ENCODE measurements around the gene TOP2B. TPM values are rescaled to one million over a fixed set of nuclear protein-coding genes. Genes with fewer than 3 reads are reported as not detected.

The TOP2B gene
- total RNA-seq, result 10 to 100 TPM; 71.2 to 85.9 TPM

- H3K9me3 Mint-ChIP-seq, result no peaks in the 10 kb centered on the region
- peak; percentile 93 for ATAC-seq (replicated peaks)
- peak within 1 kb of the TSS; percentile 96 for H3K4me3 Mint-ChIP-seq
- H3K27ac Mint-ChIP-seq, result peak within 1 kb of the TSS; percentile 99
- H3K27me3 Mint-ChIP-seq, result no peaks in the 10 kb centered on the region
- peaks cover 22% of the 10 kb centered on the region for H3K4me1 Mint-ChIP-seq
- peaks cover 18% of the 10 kb centered on the region for H3K36me3 Mint-ChIP-seq (ENCODE audit: low read depth)
These were observed at the start of gene TOP2B for GRCh38 chr3:25664812-25665314. Gene TOP2B (minus strand): TSS chr3:25664907. CDS start chr3:25664297, 610 bp downstream.

- H3K4me3 Mint-ChIP-seq, result no peak overlapping the region
- no peaks in the 10 kb centered on the region for H3K9me3 Mint-ChIP-seq
- no peak for ATAC-seq (replicated peaks)
- H3K36me3 Mint-ChIP-seq (ENCODE audit: low read depth), result peaks cover 11% of the 10 kb centered on the region
- peaks cover 9% of the 10 kb centered on the region for H3K27me3 Mint-ChIP-seq
- H3K27ac Mint-ChIP-seq, result no peak overlapping the region
- H3K4me1 Mint-ChIP-seq, result no peaks in the 10 kb centered on the region
These were observed 48.8 kb upstream of the TOP2B start for GRCh38 chr3:25713341-25713985.

- H3K9me3 Mint-ChIP-seq, result no peaks in the 10 kb centered on the region
- H3K36me3 Mint-ChIP-seq (ENCODE audit: low read depth), result no peaks in the 10 kb centered on the region
- ATAC-seq (replicated peaks), result no peak
- H3K27me3 Mint-ChIP-seq, result peaks cover 23% of the 10 kb centered on the region
- H3K4me3 Mint-ChIP-seq, result no peak overlapping the region
- no peaks in the 10 kb centered on the region for H3K4me1 Mint-ChIP-seq
- no peak overlapping the region for H3K27ac Mint-ChIP-seq
These were observed 46.4 kb upstream of the TOP2B start for GRCh38 chr3:25711090-25711489.

GRCh38 chr3:25708036-25708435 lies 43.3 kb upstream of the TOP2B start:
- H3K27ac Mint-ChIP-seq, result no peak overlapping the region
- no peaks in the 10 kb centered on the region for H3K4me1 Mint-ChIP-seq
- no peaks in the 10 kb centered on the region for H3K9me3 Mint-ChIP-seq
- H3K27me3 Mint-ChIP-seq, result peaks cover 31% of the 10 kb centered on the region
- no peak for ATAC-seq (replicated peaks)
- H3K36me3 Mint-ChIP-seq (ENCODE audit: low read depth), result no peaks in the 10 kb centered on the region
- no peak overlapping the region for H3K4me3 Mint-ChIP-seq

GRCh38 chr3:25707268-25707926 lies 42.7 kb upstream of the TOP2B start:
- Mint-ChIP-seq H3K9me3 (no peaks in the 10 kb centered on the region), H3K27ac (no peak overlapping the region), H3K4me1 (no peaks in the 10 kb centered on the region), H3K27me3 (peaks cover 36% of the 10 kb centered on the region), H3K4me3 (no peak overlapping the region), H3K36me3 (ENCODE audit: low read depth) (no peaks in the 10 kb centered on the region)
- no peak for ATAC-seq (replicated peaks)

GRCh38 chr3:25706213-25706612 lies 41.5 kb upstream of the TOP2B start:
- peaks cover 39% of the 10 kb centered on the region for H3K27me3 Mint-ChIP-seq

GRCh38 chr3:25697553-25697952 lies 32.8 kb upstream of the TOP2B start:
- no peak overlapping the region for H3K4me3 Mint-ChIP-seq
- no peak for ATAC-seq (replicated peaks)
- H3K27me3 Mint-ChIP-seq, result peaks cover 3% of the 10 kb centered on the region
- no peaks in the 10 kb centered on the region for H3K4me1 Mint-ChIP-seq
- no peaks in the 10 kb centered on the region for H3K9me3 Mint-ChIP-seq
- H3K27ac Mint-ChIP-seq, result no peak overlapping the region
- H3K36me3 Mint-ChIP-seq (ENCODE audit: low read depth), result no peaks in the 10 kb centered on the region

More at GRCh38 chr3:25706213-25706612, 41.5 kb upstream of the TOP2B start:
- ATAC-seq (replicated peaks), result no peak
- Mint-ChIP-seq H3K9me3 (no peaks in the 10 kb centered on the region), H3K4me1 (no peaks in the 10 kb centered on the region), H3K27ac (no peak overlapping the region), H3K4me3 (no peak overlapping the region), H3K36me3 (ENCODE audit: low read depth) (no peaks in the 10 kb centered on the region)

GRCh38 chr3:25695731-25696420 lies 31.2 kb upstream of the TOP2B start:
- H3K4me3 Mint-ChIP-seq, result no peak overlapping the region
- H3K4me1 Mint-ChIP-seq, result no peaks in the 10 kb centered on the region
- H3K36me3 Mint-ChIP-seq (ENCODE audit: low read depth), result no peaks in the 10 kb centered on the region
- no peaks in the 10 kb centered on the region for H3K27me3 Mint-ChIP-seq
- no peak overlapping the region for H3K27ac Mint-ChIP-seq
- no peak for ATAC-seq (replicated peaks)
- no peaks in the 10 kb centered on the region for H3K9me3 Mint-ChIP-seq

- H3K4me3 Mint-ChIP-seq, result no peak overlapping the region
- H3K36me3 Mint-ChIP-seq (ENCODE audit: low read depth), result no peaks in the 10 kb centered on the region
- no peaks in the 10 kb centered on the region for H3K4me1 Mint-ChIP-seq
- H3K27ac Mint-ChIP-seq, result no peak overlapping the region
- no peak for ATAC-seq (replicated peaks)
- H3K27me3 Mint-ChIP-seq, result peaks cover 10% of the 10 kb centered on the region
- H3K9me3 Mint-ChIP-seq, result no peaks in the 10 kb centered on the region
These were observed 28.5 kb upstream of the TOP2B start for GRCh38 chr3:25693238-25693637.

GRCh38 chr3:25692341-25692740 lies 27.6 kb upstream of the TOP2B start:
- H3K36me3 Mint-ChIP-seq (ENCODE audit: low read depth), result no peaks in the 10 kb centered on the region
- H3K4me1 Mint-ChIP-seq, result no peaks in the 10 kb centered on the region
- H3K4me3 Mint-ChIP-seq, result no peak overlapping the region
- no peaks in the 10 kb centered on the region for H3K9me3 Mint-ChIP-seq
- ATAC-seq (replicated peaks), result no peak
- H3K27me3 Mint-ChIP-seq, result peaks cover 10% of the 10 kb centered on the region
- no peak overlapping the region for H3K27ac Mint-ChIP-seq

- peaks cover 10% of the 10 kb centered on the region for H3K27me3 Mint-ChIP-seq
- H3K4me3 Mint-ChIP-seq, result no peak overlapping the region
- H3K9me3 Mint-ChIP-seq, result no peaks in the 10 kb centered on the region
- ATAC-seq (replicated peaks), result no peak
- H3K27ac Mint-ChIP-seq, result no peak overlapping the region
- no peaks in the 10 kb centered on the region for H3K4me1 Mint-ChIP-seq
- H3K36me3 Mint-ChIP-seq (ENCODE audit: low read depth), result no peaks in the 10 kb centered on the region
These were observed 26.2 kb upstream of the TOP2B start for GRCh38 chr3:25690768-25691533.

GRCh38 chr3:25689226-25689625 lies 24.5 kb upstream of the TOP2B start:
- no peaks in the 10 kb centered on the region for H3K9me3 Mint-ChIP-seq
- H3K4me3 Mint-ChIP-seq, result no peak overlapping the region
- peaks cover 10% of the 10 kb centered on the region for H3K27me3 Mint-ChIP-seq
- H3K27ac Mint-ChIP-seq, result no peak overlapping the region
- no peak for ATAC-seq (replicated peaks)
- no peaks in the 10 kb centered on the region for H3K4me1 Mint-ChIP-seq
- H3K36me3 Mint-ChIP-seq (ENCODE audit: low read depth), result no peaks in the 10 kb centered on the region

- Mint-ChIP-seq H3K27me3 (peaks cover 10% of the 10 kb centered on the region), H3K9me3 (no peaks in the 10 kb centered on the region)
These were observed 23.0 kb upstream of the TOP2B start for GRCh38 chr3:25687742-25688141.

GRCh38 chr3:25686766-25687165 lies 22.1 kb upstream of the TOP2B start:
- Mint-ChIP-seq H3K27me3 (peaks cover 10% of the 10 kb centered on the region), H3K4me3 (no peak overlapping the region), H3K27ac (no peak overlapping the region), H3K4me1 (no peaks in the 10 kb centered on the region), H3K9me3 (no peaks in the 10 kb centered on the region), H3K36me3 (ENCODE audit: low read depth) (no peaks in the 10 kb centered on the region)
- no peak for ATAC-seq (replicated peaks)

More at GRCh38 chr3:25687742-25688141, 23.0 kb upstream of the TOP2B start:
- H3K4me1 Mint-ChIP-seq, result no peaks in the 10 kb centered on the region
- no peaks in the 10 kb centered on the region for H3K36me3 Mint-ChIP-seq (ENCODE audit: low read depth)
- H3K4me3 Mint-ChIP-seq, result no peak overlapping the region
- no peak for ATAC-seq (replicated peaks)
- H3K27ac Mint-ChIP-seq, result no peak overlapping the region
